Activated CD8-positive, alpha-beta T cell treated with anti-CD3 and anti-CD28 coated beads for 36 hours (primary cell): Measurements from ENCODE around the gene DACT3. TPM values are rescaled to one million over a fixed set of nuclear protein-coding genes. Genes with fewer than 3 reads are reported as not detected.
A peak's percentile ranks its signal among the peaks of the same experiment; 100 is the strongest.

ENCODE experiments used
- ATAC-seq: fragments of 200-7000 bp; cut with Tn5 transposase; one replicate; pipeline ENCODE4 v1.10.0; 2021; ENCODE audit warnings: mild to moderate bottlenecking, moderate library complexity
- CTCF ChIA-PET: fragments of 350-600 bp; sonication (Branson Sonifier 250); formaldehyde crosslinking; loops from one replicate; lab custom pipeline; 2021; ENCODE audit warnings: antibody characterized with exemption; lab: Charles Lee
- POLR2A ChIA-PET: fragments of 350-600 bp; sonication (Branson Sonifier 250); formaldehyde crosslinking; loops from one replicate; lab custom pipeline; 2021; ENCODE audit warnings: antibody characterized with exemption; lab: Charles Lee
- DNase-seq: peaks from one replicate; pipeline ENCODE4 v3.0.0-alpha.2; 2020
- H3K27ac Mint-ChIP-seq: one replicate; pipeline ENCODE4 v1.8.0; 2021; ENCODE audit warnings: mild to moderate bottlenecking, mixed read lengths
- H3K27me3 Mint-ChIP-seq: one replicate; pipeline ENCODE4 v1.8.0; 2021; ENCODE audit warnings: mixed read lengths
- H3K36me3 Mint-ChIP-seq: one replicate; pipeline ENCODE4 v1.8.0; 2021; ENCODE audit warnings: low read depth, mixed read lengths
- H3K4me1 Mint-ChIP-seq: one replicate; pipeline ENCODE4 v1.8.0; 2021; ENCODE audit warnings: low read depth, mixed read lengths
- H3K4me3 Mint-ChIP-seq: one replicate; pipeline ENCODE4 v1.8.0; 2021; ENCODE audit warnings: mild to moderate bottlenecking, moderate library complexity, mixed read lengths
- H3K9me3 Mint-ChIP-seq: one replicate; pipeline ENCODE4 v1.8.0; 2021; ENCODE audit warnings: mixed read lengths
- intact Hi-C: fragments of 100-400 bp; cut with micrococcal nuclease; formaldehyde crosslinking; loops from one replicate; pipeline ENCODE4 v1.10.0; 2022
- total RNA-seq, 2 experiments: library from RNA; stranded (reverse); gene quantifications; one replicate each; pipeline ENCODE4 v1.2.3, GENCODE V29; 2021
- TF ChIP-seq, protein P1 (sequence below): fragments of 200-600 bp; IDR thresholded peaks from one replicate; pipeline ENCODE4 v1.8.0; 2022; ENCODE audit warnings: antibody characterized with exemption, mild to moderate bottlenecking

DACT3 gene
- total RNA-seq, 2 experiments from 2014 or later = 5.8 to 6.1 TPM

DNA sequence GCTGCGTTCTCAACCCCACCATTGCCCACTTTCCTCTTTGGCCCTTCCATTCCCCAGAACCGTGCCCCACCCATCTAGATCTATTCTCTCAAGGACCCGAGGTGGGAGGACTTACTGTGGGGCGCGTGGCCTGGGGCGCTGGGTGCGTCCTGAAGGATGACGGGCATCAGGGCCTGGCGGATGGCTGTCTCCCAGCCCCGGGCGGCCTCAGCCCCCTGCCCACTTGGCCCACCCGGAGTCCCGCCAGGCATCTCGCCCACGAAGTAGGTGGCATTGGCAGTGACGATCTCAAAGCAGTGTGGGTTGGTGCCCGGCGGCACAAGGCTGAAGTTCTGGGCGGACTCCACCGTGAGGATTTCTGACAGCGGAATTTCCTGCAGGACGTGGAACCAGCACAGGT is 32.8 kb upstream of the DACT3 start:
- TF ChIP-seq, protein P1, sequence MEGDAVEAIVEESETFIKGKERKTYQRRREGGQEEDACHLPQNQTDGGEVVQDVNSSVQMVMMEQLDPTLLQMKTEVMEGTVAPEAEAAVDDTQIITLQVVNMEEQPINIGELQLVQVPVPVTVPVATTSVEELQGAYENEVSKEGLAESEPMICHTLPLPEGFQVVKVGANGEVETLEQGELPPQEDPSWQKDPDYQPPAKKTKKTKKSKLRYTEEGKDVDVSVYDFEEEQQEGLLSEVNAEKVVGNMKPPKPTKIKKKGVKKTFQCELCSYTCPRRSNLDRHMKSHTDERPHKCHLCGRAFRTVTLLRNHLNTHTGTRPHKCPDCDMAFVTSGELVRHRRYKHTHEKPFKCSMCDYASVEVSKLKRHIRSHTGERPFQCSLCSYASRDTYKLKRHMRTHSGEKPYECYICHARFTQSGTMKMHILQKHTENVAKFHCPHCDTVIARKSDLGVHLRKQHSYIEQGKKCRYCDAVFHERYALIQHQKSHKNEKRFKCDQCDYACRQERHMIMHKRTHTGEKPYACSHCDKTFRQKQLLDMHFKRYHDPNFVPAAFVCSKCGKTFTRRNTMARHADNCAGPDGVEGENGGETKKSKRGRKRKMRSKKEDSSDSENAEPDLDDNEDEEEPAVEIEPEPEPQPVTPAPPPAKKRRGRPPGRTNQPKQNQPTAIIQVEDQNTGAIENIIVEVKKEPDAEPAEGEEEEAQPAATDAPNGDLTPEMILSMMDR = no peak
- H3K27ac Mint-ChIP-seq = peak overlapping the region; percentile 30
- H3K4me1 Mint-ChIP-seq = no peaks in the 10 kb centered on the region
- ChIA-PET CTCF (interaction anchor here (3.7 kb wide), 1 partner anchor 12 kb away, joined by 14 read pairs; no protein-coding TSS in a partner anchor), POLR2A (no interaction called here)
- no peaks in the 10 kb centered on the region for H3K9me3 Mint-ChIP-seq
- no peak for ATAC-seq
- intact Hi-C loops = no loop called here
- H3K36me3 Mint-ChIP-seq = peaks cover 60% of the 10 kb centered on the region
- no peak for DNase-seq
- no peak overlapping the region for H3K4me3 Mint-ChIP-seq
- H3K27me3 Mint-ChIP-seq = no peaks in the 10 kb centered on the region

DNA sequence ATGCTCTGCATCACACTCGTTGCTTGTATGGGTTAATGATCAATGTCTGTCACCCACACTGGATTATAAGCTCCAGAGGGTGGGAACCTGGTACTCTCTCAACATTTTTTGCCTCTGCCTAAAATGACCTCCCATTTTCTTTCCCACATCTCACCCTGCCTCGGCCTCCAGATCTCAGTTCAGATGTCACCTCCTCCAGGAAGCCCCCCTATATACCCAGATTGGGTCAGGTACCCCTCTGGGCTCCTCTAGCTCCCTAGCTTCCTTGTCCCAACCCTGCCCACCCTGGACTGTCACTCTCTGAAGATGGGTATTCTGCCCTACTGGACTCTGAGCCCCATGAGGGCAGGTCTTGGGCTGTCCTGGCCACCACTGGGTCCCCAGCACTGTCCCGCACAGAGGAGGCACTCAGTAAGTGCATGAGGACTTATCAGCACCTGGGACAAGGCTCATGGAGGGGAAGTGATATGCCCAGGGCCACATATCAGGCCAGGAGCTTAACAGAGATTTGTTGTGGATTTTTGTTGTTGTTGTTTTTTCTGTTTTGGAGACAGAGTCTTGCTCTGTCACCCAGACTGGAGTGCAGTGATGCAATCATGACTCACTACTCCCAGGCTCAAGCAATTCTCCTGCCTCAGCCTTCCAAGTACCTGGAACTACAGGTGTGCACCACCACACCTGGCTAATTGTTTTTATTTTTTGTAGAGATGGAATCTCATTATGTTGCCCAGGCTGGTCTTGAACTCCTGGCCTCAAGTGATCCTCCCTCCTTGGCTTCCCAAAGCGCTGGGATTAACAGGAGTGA is 32.1 kb upstream of the DACT3 start:
- DNase-seq = no peak
- intact Hi-C loops = no loop called here
- Mint-ChIP-seq H3K4me1 (no peaks in the 10 kb centered on the region), H3K36me3 (peaks cover 61% of the 10 kb centered on the region), H3K27ac (peak overlapping the region; percentile 30), H3K27me3 (no peaks in the 10 kb centered on the region), H3K4me3 (no peak overlapping the region), H3K9me3 (no peaks in the 10 kb centered on the region)
- ChIA-PET POLR2A (no interaction called here), CTCF (interaction anchor here (1.0 to 2.7 kb wide), 2 partner anchors 11 to 74 kb away, joined by 3 to 17 read pairs; no protein-coding TSS in a partner anchor)
- TF ChIP-seq, protein P1 = no peak
- no peak for ATAC-seq

GRCh38 chr19:46691948-46692347 is 31.0 kb upstream of the DACT3 start:
- intact Hi-C loops = no loop called here
- TF ChIP-seq, protein P1 = no peak

GRCh38 chr19:46691104-46691503 is 30.1 kb upstream of the DACT3 start:
- CTCF ChIA-PET = interaction anchor here (0.9 to 2.7 kb wide), 4 partner anchors 13 to 148 kb away, joined by 3 to 17 read pairs (median 5); no protein-coding TSS in a partner anchor
- DNase-seq (no peak), ATAC-seq (no peak)
- POLR2A ChIA-PET = interaction anchor here (0.6 to 1.4 kb wide), 4 partner anchors 11 to 40 kb away, joined by 3 read pairs; no protein-coding TSS in a partner anchor
- Mint-ChIP-seq H3K27ac (no peak overlapping the region), H3K9me3 (no peaks in the 10 kb centered on the region), H3K36me3 (peaks cover 58% of the 10 kb centered on the region), H3K4me1 (no peaks in the 10 kb centered on the region), H3K4me3 (no peak overlapping the region), H3K27me3 (no peaks in the 10 kb centered on the region)
- TF ChIP-seq, protein P1 = no peak
- intact Hi-C loops = no loop called here

More at GRCh38 chr19:46691948-46692347, 31.0 kb upstream of the DACT3 start:
- no peak overlapping the region for H3K27ac Mint-ChIP-seq
- H3K4me1 Mint-ChIP-seq = no peaks in the 10 kb centered on the region
- no peaks in the 10 kb centered on the region for H3K9me3 Mint-ChIP-seq
- no peak overlapping the region for H3K4me3 Mint-ChIP-seq
- DNase-seq = no peak
- ATAC-seq = no peak
- POLR2A ChIA-PET = interaction anchor here (1.1 kb wide), 1 partner anchor 33 kb away, joined by 3 read pairs; no protein-coding TSS in a partner anchor
- peaks cover 64% of the 10 kb centered on the region for H3K36me3 Mint-ChIP-seq
- CTCF ChIA-PET = interaction anchor here (0.9 to 2.7 kb wide), 4 partner anchors 12 to 149 kb away, joined by 3 to 17 read pairs (median 5); no protein-coding TSS in a partner anchor
- no peaks in the 10 kb centered on the region for H3K27me3 Mint-ChIP-seq

DNA sequence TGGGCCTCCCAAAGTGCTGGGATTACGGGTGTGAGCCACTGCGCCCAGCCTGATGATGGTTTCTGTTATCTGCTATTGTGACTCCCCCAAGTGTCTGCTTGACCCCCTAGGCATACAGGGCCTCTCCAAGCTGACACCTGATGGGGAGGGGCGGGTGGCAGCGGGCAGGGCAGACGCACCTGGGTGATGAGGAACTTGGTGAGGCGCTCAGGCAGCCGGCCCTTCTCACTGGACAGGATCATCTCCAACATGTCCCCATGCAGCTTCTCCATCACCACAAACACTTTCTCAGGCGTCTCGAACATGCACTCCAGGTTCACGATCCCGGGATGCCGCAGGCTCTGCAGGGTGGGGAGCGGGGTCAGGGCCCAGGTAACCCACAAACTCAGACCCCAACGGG is 28.4 kb upstream of the DACT3 start:
- CTCF ChIA-PET = interaction anchor here (1.3 kb wide), 1 partner anchor 16 kb away, joined by 4 read pairs; no protein-coding TSS in a partner anchor
- POLR2A ChIA-PET = interaction anchor here (1.1 kb wide), 1 partner anchor 25 kb away, joined by 3 read pairs; no protein-coding TSS in a partner anchor
- ATAC-seq (no peak), DNase-seq (no peak)
- TF ChIP-seq, protein P1 = no peak
- no peaks in the 10 kb centered on the region for H3K4me1 Mint-ChIP-seq
- H3K36me3 Mint-ChIP-seq = peaks cover 60% of the 10 kb centered on the region
- intact Hi-C loops = no loop called here
- no peak overlapping the region for H3K27ac Mint-ChIP-seq
- no peaks in the 10 kb centered on the region for H3K9me3 Mint-ChIP-seq
- no peak overlapping the region for H3K4me3 Mint-ChIP-seq
- no peaks in the 10 kb centered on the region for H3K27me3 Mint-ChIP-seq
